GM18517 (cell line): ENCODE data around the gene GCN1.
A peak's percentile ranks its signal among the peaks of the same experiment; 100 is the strongest.
"Not testable (repeated sequence)": the region's sequence is repeated elsewhere in the genome, so short reads cannot be mapped to it uniquely, and the experiment has no call there.

Experiments
- ATAC-seq: cut with Tn5 transposase; IDR thresholded peaks from one replicate; pipeline ENCODE4 v1.9.1; 2021; ENCODE audit warnings: mild to moderate bottlenecking, moderate library complexity; ENCODE audit not compliant: unreplicated experiment

Gene GCN1, protein sequence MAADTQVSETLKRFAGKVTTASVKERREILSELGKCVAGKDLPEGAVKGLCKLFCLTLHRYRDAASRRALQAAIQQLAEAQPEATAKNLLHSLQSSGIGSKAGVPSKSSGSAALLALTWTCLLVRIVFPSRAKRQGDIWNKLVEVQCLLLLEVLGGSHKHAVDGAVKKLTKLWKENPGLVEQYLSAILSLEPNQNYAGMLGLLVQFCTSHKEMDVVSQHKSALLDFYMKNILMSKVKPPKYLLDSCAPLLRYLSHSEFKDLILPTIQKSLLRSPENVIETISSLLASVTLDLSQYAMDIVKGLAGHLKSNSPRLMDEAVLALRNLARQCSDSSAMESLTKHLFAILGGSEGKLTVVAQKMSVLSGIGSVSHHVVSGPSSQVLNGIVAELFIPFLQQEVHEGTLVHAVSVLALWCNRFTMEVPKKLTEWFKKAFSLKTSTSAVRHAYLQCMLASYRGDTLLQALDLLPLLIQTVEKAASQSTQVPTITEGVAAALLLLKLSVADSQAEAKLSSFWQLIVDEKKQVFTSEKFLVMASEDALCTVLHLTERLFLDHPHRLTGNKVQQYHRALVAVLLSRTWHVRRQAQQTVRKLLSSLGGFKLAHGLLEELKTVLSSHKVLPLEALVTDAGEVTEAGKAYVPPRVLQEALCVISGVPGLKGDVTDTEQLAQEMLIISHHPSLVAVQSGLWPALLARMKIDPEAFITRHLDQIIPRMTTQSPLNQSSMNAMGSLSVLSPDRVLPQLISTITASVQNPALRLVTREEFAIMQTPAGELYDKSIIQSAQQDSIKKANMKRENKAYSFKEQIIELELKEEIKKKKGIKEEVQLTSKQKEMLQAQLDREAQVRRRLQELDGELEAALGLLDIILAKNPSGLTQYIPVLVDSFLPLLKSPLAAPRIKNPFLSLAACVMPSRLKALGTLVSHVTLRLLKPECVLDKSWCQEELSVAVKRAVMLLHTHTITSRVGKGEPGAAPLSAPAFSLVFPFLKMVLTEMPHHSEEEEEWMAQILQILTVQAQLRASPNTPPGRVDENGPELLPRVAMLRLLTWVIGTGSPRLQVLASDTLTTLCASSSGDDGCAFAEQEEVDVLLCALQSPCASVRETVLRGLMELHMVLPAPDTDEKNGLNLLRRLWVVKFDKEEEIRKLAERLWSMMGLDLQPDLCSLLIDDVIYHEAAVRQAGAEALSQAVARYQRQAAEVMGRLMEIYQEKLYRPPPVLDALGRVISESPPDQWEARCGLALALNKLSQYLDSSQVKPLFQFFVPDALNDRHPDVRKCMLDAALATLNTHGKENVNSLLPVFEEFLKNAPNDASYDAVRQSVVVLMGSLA (N-terminal part only)

DNA sequence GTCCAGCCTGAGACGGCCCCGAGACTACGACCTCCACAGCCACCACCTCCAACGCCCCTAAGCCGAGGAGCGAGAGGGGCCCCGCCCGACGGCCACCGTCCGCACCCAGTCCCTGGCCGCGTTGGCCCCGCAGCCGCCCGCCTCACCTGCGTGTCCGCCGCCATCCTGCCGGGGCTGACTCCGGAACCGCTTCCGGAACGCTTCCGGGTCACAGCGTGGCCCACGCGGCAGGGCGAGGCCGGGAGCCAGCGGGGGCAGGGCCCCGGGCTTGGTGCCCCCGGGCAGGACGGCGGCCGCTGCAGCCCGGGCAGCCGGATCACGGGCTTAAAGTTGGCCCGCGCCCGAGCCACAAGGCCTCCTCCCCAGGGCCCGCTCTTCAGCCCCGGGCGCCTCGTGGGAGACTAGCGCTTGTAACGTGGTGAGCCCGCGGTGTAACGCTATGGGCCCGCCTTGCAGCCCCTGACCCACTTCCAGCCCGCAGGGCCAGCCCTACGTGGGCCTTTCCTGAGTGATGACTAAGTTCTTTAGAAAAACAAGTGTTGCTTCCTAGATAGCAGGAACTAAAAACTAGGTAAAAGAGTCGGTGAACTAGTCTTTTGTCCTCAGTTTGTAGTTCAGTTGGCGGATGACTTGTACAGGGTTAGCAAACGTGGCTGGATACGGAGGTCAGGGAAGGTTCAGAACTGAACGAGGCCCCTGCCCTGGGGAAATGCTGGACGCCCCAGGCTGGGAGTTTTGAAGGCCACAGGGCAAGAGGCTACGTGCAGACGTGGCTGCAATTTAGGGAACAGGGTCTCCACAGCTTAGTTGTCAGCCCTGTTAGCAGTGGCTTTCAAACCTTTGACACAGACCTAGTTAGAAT is at the start of gene GCN1:
Gene GCN1, minus strand, starts transcription at position 182 of the 862 bp plus-strand sequence. Its CDS starts 18 bp downstream, at position 164.
- peak; percentile 58 for ATAC-seq

DNA sequence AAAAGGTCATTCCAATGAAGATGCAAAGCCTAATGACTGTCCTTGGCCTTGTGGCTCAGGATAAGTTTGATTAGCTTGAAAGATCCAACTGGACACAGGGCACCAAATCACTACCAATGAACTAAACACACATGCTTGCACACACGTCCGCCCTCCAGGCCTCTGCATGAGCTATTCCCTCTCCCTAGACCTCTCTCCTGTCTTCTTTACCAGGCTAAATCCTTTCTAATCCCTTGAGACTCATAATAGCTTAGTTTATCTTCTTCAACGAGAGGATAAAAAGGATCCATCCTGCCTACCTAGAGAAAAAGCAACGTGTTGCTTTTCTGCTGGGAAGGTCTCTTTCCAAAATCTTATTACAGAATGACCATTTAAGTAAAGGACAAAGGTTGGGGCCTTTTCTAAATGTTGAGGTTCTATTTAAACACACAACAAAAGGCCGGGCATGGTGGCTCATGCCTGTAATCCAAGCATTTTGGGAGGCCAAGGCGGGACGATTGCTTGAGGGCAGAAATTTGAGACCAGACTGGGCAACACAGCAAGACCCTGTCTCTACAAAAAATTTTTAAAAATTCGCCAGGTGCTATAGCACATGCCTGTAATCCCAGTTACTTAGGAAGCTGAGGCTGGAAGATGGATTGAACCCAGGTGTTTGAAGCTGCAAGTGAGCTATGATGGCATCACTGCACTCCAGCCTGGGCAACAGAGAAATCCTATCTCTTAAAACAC is 48.6 kb upstream of the GCN1 start:
- no peak for ATAC-seq

DNA sequence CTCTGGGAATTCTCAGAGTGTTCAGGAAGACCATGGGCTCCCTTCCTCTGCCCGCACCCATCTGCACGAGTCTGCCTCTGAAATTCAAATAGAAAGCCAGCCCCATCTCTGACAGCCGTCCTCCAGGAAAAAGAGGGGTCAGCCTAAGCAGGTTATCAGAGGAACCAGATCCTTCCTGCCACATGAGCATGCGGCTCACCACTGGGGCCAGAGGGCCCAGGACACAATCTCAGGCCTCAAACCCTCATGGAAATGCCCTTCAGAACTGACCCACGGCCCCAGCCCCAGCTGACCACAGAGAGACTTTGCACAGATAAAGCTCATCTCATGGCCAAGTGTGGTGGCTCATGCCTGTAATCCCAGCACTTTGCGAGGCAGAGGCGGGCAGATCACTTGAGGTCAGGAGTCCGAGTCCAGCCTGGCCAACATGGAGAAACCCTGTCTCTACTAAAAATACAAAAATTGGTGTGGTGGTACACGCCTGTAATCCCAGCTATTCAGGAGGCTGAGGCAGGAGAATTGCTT is 47.8 kb upstream of the GCN1 start:
- ATAC-seq: no peak

GRCh38 chr12:120241561-120242274 is 47.2 kb upstream of the GCN1 start:
- ATAC-seq: no peak

DNA sequence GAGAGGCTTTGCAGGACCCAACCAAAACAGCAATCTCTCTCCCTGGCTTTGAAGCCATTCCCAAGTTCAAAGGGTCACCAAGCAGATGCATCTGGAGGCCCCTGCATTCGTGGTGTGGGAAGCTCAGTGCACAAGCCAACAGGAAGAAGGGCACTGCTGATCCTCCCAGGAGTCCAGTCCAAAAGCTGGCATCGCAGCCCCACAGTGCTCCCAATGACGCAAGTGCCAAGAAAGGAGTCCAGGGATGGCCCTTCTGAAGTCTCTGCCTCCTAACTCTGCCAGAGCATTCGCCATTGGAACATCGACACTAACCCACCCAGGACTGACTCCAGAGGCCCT is 45.9 kb upstream of the GCN1 start:
- ATAC-seq: no peak

- no peak for ATAC-seq
These were observed 45.4 kb upstream of the GCN1 start for GRCh38 chr12:120239776-120240494.

DNA sequence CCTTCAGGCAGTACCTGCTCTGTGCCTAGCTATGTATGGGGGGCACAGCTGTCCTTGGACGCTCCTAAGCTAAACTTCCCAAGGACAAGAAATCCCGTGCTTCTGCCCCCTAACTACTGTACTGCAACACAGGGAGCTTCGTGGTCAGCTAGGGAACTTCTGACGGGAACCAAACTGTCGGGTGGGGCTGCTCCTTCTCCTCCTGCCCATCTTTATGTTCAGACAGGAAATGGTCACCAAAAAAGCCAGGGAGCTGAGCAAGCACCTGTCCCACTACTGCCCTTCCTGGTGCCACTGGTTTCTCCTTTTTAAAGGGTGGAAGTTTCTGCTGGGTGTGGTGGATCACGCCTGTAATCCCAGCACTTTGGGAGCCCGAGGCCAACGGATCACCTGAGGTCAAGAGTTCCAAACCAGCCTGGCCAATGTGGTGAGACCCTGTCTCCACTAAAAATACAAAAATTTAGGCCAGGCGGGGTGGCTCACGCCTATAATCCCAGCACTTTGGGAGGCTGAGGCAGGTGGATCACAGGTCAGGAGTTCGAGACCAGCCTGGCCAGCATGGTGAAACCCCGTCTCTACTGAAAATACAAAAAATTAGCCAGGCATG is 44.4 kb upstream of the GCN1 start:
- ATAC-seq: no peak

- ATAC-seq: no peak
These were observed 43.7 kb upstream of the GCN1 start for GRCh38 chr12:120238217-120238616.

DNA sequence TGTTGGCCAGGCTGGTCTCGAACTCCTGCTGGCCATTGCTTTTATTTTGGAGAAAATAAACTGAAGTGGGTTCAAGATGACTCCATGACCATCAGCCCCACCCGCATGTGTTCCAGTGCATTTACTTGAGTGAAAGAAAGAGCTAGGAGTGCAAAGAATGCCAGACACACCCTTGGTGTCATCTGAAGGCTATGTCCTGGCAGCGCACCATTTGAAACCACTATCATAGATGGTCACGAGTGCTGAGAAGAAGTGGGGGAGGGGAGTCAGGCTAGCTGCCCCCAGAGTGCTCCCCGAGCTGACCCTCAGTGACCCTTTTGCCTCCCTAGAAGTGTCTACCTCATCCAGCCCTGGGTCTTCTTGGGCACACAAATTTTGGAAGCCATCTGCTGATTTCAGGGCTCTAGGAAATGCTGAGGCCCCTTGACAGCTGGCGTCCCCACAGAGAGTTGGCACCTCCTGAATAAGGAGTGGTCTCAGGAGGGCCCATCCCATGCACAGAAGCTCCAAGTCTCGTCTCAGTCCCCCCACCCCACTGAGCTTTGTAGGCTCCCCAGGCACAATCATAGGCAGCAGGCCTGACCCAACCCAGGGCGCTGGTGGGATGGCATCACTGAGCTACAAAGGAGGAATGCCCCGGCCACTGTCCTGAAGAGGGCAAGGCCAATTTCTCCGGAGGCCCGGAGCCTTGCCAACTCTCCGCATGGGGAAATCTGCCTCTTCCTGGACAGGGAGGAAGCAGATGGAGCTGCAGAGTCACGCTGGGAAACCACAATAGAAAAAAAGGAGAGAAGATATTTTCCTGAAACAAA is 43.1 kb upstream of the GCN1 start:
- no peak for ATAC-seq

GRCh38 chr12:120236809-120237208 is 42.3 kb upstream of the GCN1 start:
- not testable (repeated sequence) for ATAC-seq

GRCh38 chr12:120235369-120236323 is 41.1 kb upstream of the GCN1 start:
- ATAC-seq: no peak

GRCh38 chr12:120234643-120235368 is 40.3 kb upstream of the GCN1 start:
- no peak for ATAC-seq

DNA sequence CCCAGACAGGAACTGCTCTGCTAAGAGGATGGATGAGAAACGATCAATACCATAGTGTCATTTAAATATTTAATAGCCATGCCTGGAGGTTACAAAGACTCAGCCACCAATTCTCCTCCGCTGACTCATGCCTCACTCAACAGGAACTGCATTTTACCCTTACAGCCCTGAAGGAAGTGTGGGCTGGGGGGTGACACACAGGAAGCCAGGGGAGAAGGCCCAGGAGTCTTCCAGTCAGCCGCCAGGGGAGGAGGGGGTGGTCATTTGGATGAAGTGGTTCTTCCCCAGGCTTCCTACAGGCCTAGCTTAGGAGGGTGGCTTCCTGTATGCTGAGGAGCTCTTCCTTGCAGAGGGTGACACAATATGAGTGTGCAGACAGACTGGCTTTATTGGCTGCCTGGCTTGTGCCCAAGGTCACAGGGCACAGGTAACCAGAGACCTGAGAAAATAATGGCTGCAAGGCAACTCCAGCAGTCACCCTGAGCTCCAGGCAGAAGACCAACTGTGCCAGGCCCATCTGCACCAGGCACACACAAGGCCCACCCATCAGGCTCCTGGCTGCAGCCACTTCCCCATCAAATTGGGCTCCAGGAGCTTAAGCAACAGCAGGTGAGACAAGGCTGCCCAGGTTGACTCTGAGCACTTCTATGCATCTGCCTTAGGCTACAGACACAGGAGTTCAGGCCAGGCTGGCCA is 36.9 kb upstream of the GCN1 start:
- ATAC-seq: no peak

- no peak for ATAC-seq
These were observed 36.4 kb upstream of the GCN1 start for GRCh38 chr12:120230974-120231315.
